Adrenal gland (tissue), 5 donors: ENCODE data around the gene GLB1L2.

Experiments
- CTCF ChIP-seq, 6 experiments: fragments of 450-650 bp in 4 of 6; fragments of 200-600 bp in 2 of 6; sonication (generic) in 1 of 6; IDR thresholded peaks; 1 replicate in 5 of 6; 2 replicates in 1 of 6; pipeline versions ENCODE4 v1.5.1 to v1.8.0; 2016 to 2021; ENCODE audit warnings: antibody characterized with exemption in 6 of 6, mild to moderate bottlenecking in 2 of 6, moderate library complexity in 1 of 6
- POLR2A ChIP-seq, 2 donors: fragments of 450-650 bp; IDR thresholded peaks; one replicate each; pipeline ENCODE4 v1.6.1; 2017; ENCODE audit warnings: antibody characterized with exemption in 2 of 2, mild to moderate bottlenecking in 2 of 2, moderate library complexity in 1 of 2
- donor health status: DM: no; HTN: no; CAD: no.

GRCh38 chr11:134313821-134314607 lies 17.8 kb upstream of the GLB1L2 start:
- TF ChIP-seq CTCF (IDR thresholded peaks at IDR 0.05) (no peak), POLR2A (IDR thresholded peaks at IDR 0.05) (no peak)
